GM11168 (cell line): ENCODE results near the gene TXN2.
"Not testable (repeated sequence)": the region's sequence is repeated elsewhere in the genome, so short reads cannot be mapped to it uniquely, and the experiment has no call there.

Experiments used
- in situ Hi-C: fragments of 300-500 bp; cut with MboI; formaldehyde crosslinking; loops from one replicate; pipeline ENCODE4 v1.12.0; 2022; ENCODE audit warnings: low sequenced_read_pairs; ENCODE audit not compliant: unreplicated experiment

The TXN2 gene, protein sequence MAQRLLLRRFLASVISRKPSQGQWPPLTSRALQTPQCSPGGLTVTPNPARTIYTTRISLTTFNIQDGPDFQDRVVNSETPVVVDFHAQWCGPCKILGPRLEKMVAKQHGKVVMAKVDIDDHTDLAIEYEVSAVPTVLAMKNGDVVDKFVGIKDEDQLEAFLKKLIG

GRCh38 chr22:36481393-36482168 is at the start of gene TXN2:
Gene TXN2 (minus strand): TSS chr22:36481640. CDS start chr22:36480837, 803 bp downstream.
- in situ Hi-C loops: no loop called here

- in situ Hi-C loops: no loop called here
Observed at GRCh38 chr22:36528795-36529751, 47.6 kb upstream of the TXN2 start, which contains the start of gene EIF3D. Gene EIF3D (minus strand): TSS chr22:36529166. CDS start chr22:36526121, 3,045 bp downstream.

GRCh38 chr22:36528341-36528740 is 46.9 kb upstream of the TXN2 start:
- in situ Hi-C loops: no loop called here

DNA sequence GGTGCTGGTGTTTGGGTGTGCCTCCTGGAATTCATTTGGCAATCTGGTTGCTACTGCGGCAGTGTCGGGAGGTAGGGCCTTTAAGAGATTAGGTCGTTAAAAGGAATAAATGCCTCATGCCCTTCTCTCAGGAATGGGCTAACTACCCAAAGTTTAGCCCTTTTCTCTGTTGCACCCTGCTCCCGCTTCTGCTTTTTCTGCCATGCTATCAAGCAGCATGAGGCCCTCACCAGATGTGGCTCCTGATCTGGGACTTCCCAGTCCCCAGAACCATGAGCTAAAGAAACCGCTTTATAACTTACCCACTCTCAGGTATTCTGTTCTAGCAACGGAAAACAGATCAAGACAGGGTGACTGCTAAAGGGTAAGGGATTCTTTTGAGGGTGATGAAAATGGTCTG is 41.2 kb upstream of the TXN2 start:
- in situ Hi-C loops: no loop called here

DNA sequence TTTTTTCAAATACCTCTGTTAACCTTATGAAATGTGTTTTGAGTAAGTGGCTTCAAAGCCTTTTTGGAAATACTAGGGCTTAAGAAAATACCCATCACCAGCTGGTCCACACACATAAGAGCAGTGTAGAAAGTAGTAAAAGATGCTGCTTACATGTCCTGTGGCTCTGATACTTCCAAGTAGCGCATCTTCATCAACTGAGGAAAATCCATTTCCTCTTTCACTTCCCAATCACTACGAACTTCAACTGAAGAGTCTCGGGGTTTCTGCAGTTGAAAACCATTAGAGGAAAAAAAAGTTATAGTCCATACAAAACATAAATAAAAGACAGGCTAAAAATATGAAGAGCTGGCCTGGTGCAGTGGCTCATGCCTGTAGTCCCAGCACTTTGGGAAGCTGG is 39.0 kb upstream of the TXN2 start:
- in situ Hi-C loops: no loop called here

DNA sequence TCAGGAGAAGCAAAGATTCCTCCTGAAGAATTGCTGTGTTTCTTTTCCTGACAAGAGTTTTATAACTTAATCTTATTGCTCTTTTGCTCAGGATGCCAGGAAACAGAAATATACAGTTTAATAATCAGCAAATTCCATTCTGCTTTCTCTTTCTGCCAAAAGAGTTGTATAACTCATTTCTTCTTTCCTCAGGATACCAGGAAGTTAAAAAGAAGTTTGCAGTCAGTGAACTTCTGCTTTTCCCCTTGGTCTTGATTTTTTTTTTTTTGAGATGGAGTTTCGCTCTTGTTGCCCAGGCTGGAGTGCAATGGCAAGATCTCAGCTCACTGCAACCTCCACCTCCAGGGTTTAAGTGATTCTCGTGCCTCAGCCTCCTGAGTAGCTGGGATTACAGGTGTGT is 38.5 kb upstream of the TXN2 start:
- in situ Hi-C loops: not testable (repeated sequence)

DNA sequence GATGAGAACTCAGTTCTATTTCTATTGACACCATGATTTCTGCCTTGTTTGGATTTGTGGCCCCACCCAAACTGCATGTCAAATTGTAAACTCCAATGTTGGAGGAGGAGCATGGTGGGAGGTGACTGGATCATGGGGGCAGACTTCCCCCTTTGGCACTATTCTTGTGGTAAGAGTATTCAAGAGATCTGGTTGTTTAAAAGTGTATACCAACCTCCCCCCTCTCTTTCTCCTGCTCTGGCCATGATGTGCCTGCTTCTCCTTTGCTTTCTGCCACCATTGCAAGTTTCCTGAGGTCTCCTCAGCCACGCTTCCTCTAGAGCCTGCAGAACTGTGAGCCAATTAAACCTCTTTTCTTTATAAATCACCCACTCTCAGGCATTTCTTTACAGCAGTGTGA is 33.3 kb upstream of the TXN2 start:
- in situ Hi-C loops: no loop called here

DNA sequence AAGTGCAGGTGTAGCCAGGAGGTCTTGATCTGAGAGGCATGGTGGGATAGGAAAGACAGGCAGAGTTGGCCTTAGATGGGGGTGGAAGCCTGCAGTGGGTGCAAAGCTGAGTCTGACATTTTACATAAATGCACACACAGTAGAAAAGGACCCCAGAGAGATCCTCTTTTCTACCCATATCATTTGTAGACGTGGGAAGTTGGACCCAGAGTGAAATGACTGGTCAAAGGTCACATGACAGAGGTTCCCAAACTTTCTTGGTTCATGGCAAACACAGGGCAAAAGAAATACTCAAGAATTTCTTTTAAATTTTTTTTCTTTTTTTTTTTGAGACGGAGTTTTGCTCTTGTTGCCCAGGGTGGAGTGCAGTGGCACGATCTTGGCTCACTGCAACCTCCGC is 31.6 kb upstream of the TXN2 start:
- in situ Hi-C loops: no loop called here

DNA sequence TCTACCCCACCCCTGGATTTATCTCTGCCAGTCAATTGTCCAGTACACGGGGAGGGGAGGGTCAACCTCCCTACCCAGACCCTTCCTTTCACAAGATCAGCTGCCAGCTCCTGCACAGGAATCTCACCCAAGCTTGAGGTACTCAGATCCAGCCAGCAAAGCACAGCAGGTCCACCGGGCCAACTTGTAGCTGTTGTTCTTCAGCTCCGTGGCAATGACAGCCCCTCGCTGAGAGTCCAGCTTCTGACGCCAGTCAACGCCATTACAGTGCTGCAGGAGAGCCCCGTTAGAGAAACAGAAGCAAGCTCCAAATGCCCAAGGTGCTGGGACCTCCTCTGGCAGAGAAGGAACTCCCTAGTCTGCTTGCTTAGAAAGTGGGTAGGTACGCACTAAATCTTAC is 30.9 kb upstream of the TXN2 start:
- in situ Hi-C loops: no loop called here

GRCh38 chr22:36510966-36511881 is 29.8 kb upstream of the TXN2 start:
- in situ Hi-C loops: no loop called here

DNA sequence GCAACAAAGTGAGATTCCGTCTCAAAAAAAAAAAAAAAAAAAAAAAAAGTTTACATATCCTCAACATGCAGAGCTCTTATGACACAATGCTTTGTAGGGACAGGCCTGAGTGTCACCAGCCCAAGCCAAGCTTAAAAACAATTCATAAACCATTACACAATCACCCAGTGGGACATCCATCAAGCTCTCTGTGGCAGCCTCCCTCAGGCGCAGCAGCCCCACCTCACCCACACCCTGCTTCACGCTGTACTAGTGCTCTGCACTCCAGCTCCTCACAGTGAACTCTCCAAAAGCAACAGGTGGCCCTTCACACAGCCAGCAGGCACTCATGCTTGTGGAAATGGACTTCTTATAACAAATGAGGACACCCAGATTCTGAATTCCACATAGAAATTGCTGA is 28.9 kb upstream of the TXN2 start:
- in situ Hi-C loops: no loop called here

DNA sequence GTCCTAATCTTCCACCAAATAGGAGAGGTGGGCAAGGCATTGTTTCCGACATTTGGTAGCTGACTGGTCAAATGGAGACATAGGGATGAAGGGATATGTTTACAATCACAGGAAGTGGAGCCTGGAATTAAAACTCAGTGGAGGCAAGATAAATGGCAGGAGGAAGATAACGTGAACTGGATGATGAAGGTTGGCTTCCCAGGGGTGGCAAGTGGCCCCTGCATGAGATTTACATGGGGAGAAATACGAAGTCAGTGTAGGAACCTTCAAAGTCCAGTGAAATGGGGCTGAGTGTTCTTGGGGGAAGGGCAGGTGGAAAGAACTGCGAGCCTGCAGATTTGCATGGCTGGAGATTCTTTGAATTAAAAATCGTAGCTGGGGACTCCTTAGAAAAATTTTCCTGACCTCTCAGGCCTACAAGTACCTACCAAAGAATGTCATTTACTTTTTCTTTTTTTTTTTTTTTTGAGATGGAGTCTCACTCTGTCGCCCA is 26.1 kb upstream of the TXN2 start:
- in situ Hi-C loops: no loop called here

DNA sequence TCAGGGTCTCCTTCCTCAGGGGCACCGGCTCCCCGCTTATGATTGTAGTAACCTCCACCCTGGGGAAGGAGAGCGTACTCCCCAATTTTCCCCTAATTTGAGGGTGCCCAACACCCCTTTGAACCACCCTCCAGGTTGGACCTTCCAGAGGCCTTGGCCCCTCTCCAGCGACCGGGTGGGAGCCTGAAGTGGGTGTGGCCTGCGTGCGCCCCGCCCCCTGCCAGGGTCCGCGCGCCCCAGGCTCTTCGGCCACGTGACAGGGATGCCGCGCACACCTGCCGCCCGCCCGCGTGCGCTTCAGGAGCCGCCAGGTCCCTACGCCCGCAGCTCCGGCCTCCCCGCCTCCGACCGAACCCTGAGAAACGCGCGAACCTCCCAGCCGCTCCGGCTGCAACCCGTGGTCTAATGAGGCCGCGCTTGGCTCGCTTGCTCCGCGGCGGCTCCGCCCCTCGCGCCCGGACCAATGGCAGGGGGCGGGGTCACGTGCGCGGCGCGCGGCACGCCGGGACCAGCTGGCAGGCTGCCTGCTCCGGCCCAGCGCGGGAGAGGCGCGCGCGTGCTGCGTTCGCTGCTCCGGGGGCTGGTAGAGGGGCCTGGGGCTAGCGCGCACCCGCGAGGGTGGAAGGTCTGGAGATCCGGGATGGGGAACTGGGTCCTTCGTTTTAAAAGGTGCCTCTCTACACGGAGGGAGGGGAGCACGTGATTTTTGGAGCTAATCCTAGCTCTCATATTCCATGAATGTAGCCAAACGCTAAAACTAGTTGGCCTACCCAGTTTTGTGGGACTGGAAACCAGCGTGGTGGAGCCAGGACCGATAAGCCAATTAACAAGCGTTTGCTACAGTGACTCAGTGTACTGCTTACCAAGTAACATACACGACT is 25.4 kb upstream of the TXN2 start, which contains the start of gene FOXRED2:
Gene FOXRED2 (minus strand): TSS at position 404 of the 881 bp plus-strand sequence. CDS start 618 bp downstream, outside the sequence.
- in situ Hi-C loops: no loop called here

DNA sequence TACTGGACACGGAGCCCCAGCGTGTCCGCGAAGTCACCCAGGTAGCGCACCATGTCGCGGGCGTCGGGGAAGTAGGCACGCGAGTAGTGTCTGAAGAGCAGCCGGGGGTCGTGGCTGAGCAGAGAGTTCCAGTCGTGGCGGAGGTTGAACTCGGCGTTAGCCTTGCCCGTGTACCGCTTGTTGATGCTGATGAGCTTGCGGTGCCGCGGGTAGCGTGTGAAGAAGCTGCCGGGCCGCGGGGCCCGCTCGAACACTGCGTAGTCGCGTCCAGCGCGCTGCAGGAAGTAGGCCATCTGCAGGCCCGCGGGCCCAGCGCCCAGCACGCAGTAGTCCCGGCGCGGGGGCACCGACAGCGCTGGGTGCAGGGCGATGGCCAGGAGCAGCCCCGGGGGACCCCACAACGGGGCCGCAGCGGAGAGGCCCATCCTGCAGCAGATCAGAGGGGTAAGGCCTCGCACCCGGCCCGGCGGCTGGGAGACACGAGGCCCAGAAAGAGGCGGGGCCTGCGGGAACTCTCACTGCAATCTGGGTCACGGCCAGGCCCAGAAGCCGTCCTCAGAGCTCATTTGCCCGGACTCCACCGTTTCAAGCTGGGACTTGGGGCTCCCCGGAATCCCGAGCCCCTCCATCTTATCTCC is 24.7 kb upstream of the TXN2 start:
- in situ Hi-C loops: no loop called here

- in situ Hi-C loops: no loop called here
Observed at GRCh38 chr22:36497910-36498665, 16.6 kb upstream of the TXN2 start.

- in situ Hi-C loops: no loop called here
Observed at GRCh38 chr22:36493690-36494110, 12.3 kb upstream of the TXN2 start.

DNA sequence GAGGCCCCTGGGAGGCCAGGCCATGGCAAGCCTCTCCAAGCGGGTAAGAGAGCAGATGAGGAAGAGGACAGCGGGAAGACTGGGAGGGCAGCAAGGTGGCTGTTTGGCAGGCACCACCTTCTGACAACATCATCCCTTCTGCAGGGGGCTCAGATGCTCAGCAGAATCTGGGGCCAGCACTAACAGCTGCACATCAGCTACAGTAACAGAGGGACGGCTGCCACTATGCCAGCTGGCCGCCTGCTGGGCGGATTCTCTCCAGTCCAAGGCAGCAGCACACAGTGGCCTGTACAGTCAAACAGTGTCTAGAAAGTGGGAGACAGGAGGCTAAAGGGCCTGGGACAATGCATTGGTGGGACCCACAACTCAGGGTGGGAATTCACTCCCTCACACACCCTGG is 10.7 kb upstream of the TXN2 start:
- in situ Hi-C loops: no loop called here
